Calu3 (cell line): Measurements from ENCODE around the gene SULT1A2. TPM values are rescaled to one million over a fixed set of nuclear protein-coding genes. Genes with fewer than 3 reads are reported as not detected.
"Not testable (repeated sequence)": the region's sequence is repeated elsewhere in the genome, so short reads cannot be mapped to it uniquely, and the experiment has no call there.

Experiments used
- BruUV-seq: library from RNA; stranded (reverse); fragments of 400-500 nt; replicated peaks from 2 replicates; lab custom pipeline; 2021; lab: Mats Ljungman, UMichigan
- CTCF ChIA-PET: fragments of 300-600 bp; sonication (Branson Sonifier 250); formaldehyde crosslinking; loops from one replicate; lab custom pipeline; 2022; ENCODE audit warnings: antibody characterized with exemption; lab: Charles Lee
- DNase-seq: peaks from one replicate; pipeline ENCODE4 v3.0.0; 2022
- H3K27ac Mint-ChIP-seq: one replicate; pipeline ENCODE4 v1.8.0; 2022; ENCODE audit warnings: mixed read lengths; ENCODE audit not compliant: unreplicated experiment
- H3K27me3 Mint-ChIP-seq: one replicate; pipeline ENCODE4 v1.8.0; 2022; ENCODE audit warnings: mixed read lengths; ENCODE audit not compliant: unreplicated experiment
- H3K36me3 Mint-ChIP-seq: one replicate; pipeline ENCODE4 v1.8.0; 2022; ENCODE audit warnings: mild to moderate bottlenecking, moderate library complexity, mixed read lengths; ENCODE audit not compliant: insufficient read depth, unreplicated experiment
- H3K4me1 Mint-ChIP-seq: one replicate; pipeline ENCODE4 v1.8.0; 2022; ENCODE audit warnings: mild to moderate bottlenecking, low read depth, mixed read lengths; ENCODE audit not compliant: unreplicated experiment
- H3K4me3 Mint-ChIP-seq: one replicate; pipeline ENCODE4 v1.8.0; 2022; ENCODE audit warnings: mild to moderate bottlenecking, low read depth, moderate library complexity, mixed read lengths; ENCODE audit not compliant: unreplicated experiment
- H3K9me3 Mint-ChIP-seq: one replicate; pipeline ENCODE4 v1.8.0; 2022; ENCODE audit warnings: low read depth, mixed read lengths; ENCODE audit not compliant: unreplicated experiment
- intact Hi-C: fragments of 100-400 bp; cut with micrococcal nuclease; formaldehyde crosslinking; loops from one replicate; pipeline ENCODE4 v1.10.0; 2022; ENCODE audit not compliant: unreplicated experiment
- total RNA-seq: library from RNA; stranded (reverse); gene quantifications from 2 replicates; pipeline ENCODE4 v1.2.3, GENCODE V29; 2022
- TF ChIP-seq, protein P1 (sequence below): fragments of 200-600 bp; IDR thresholded peaks from one replicate; pipeline ENCODE4 v1.8.0; 2022; ENCODE audit warnings: antibody characterized with exemption; ENCODE audit not compliant: unreplicated experiment

SULT1A2 gene
- total RNA-seq, 1 experiment from 2014 or later: 1.9 TPM

- no peak for DNase-seq
- Mint-ChIP-seq H3K27ac (peak overlapping the region; percentile 33), H3K36me3 (peaks cover 21% of the 10 kb centered on the region), H3K27me3 (no peaks in the 10 kb centered on the region), H3K4me3 (no peak overlapping the region), H3K9me3 (no peaks in the 10 kb centered on the region), H3K4me1 (peaks cover 2% of the 10 kb centered on the region)
- TF ChIP-seq, protein P1, sequence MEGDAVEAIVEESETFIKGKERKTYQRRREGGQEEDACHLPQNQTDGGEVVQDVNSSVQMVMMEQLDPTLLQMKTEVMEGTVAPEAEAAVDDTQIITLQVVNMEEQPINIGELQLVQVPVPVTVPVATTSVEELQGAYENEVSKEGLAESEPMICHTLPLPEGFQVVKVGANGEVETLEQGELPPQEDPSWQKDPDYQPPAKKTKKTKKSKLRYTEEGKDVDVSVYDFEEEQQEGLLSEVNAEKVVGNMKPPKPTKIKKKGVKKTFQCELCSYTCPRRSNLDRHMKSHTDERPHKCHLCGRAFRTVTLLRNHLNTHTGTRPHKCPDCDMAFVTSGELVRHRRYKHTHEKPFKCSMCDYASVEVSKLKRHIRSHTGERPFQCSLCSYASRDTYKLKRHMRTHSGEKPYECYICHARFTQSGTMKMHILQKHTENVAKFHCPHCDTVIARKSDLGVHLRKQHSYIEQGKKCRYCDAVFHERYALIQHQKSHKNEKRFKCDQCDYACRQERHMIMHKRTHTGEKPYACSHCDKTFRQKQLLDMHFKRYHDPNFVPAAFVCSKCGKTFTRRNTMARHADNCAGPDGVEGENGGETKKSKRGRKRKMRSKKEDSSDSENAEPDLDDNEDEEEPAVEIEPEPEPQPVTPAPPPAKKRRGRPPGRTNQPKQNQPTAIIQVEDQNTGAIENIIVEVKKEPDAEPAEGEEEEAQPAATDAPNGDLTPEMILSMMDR: no peak
- intact Hi-C loops: no loop called here
- no TSS peak for BruUV-seq
- CTCF ChIA-PET: no interaction called here
Measured at GRCh38 chr16:28616636-28617035, 19.8 kb upstream of the SULT1A2 start.

DNA sequence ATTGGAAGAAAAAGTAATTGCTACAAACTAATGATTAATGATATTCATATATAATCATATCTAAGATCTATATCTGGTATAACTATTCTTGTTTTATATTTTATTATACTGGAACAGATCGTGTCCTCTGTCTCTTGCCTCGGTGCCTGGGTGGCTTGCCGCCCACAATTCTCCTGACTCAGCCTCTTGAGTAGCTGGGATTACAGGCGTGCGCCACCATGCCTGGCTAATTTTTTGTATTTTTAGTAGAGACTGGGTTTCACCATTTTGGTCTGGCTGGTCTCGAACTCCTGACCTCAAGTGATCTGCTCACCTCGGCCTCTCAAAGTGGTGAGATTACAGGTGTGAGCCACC, 19.4 kb upstream of the SULT1A2 start:
- H3K4me1 Mint-ChIP-seq, H3K27me3 Mint-ChIP-seq, H3K4me3 Mint-ChIP-seq, BruUV-seq, intact Hi-C loops, DNase-seq, H3K9me3 Mint-ChIP-seq: not testable (repeated sequence)
- H3K27ac Mint-ChIP-seq: peak overlapping the region; percentile 33
- H3K36me3 Mint-ChIP-seq: peaks cover 20% of the 10 kb centered on the region
- CTCF ChIA-PET: interaction anchor here (0.6 kb wide), 1 partner anchor 58 kb away, joined by 4 read pairs; no protein-coding TSS in a partner anchor

- H3K9me3 Mint-ChIP-seq, H3K27me3 Mint-ChIP-seq, BruUV-seq, intact Hi-C loops, H3K27ac Mint-ChIP-seq, H3K4me1 Mint-ChIP-seq, H3K4me3 Mint-ChIP-seq: not testable (repeated sequence)
- CTCF ChIA-PET: interaction anchor here (0.6 kb wide), 1 partner anchor 58 kb away, joined by 4 read pairs; no protein-coding TSS in a partner anchor
- TF ChIP-seq, protein P1: peak; percentile 86
- peak; percentile 72 for DNase-seq
- peaks cover 14% of the 10 kb centered on the region for H3K36me3 Mint-ChIP-seq
Measured at GRCh38 chr16:28615486-28616223, 18.8 kb upstream of the SULT1A2 start.

GRCh38 chr16:28614561-28614960, 17.7 kb upstream of the SULT1A2 start:
- intact Hi-C loops, BruUV-seq, DNase-seq, H3K4me3 Mint-ChIP-seq, H3K4me1 Mint-ChIP-seq, CTCF ChIA-PET, H3K27ac Mint-ChIP-seq, H3K27me3 Mint-ChIP-seq, H3K9me3 Mint-ChIP-seq: not testable (repeated sequence)
- H3K36me3 Mint-ChIP-seq: peaks cover 13% of the 10 kb centered on the region

GRCh38 chr16:28613912-28614311, 17.1 kb upstream of the SULT1A2 start:
- peaks cover 13% of the 10 kb centered on the region for H3K36me3 Mint-ChIP-seq
- H3K4me3 Mint-ChIP-seq, DNase-seq, BruUV-seq, H3K27ac Mint-ChIP-seq, CTCF ChIA-PET, H3K27me3 Mint-ChIP-seq, H3K9me3 Mint-ChIP-seq, H3K4me1 Mint-ChIP-seq, intact Hi-C loops: not testable (repeated sequence)

GRCh38 chr16:28612359-28613280, 15.8 kb upstream of the SULT1A2 start:
- BruUV-seq, DNase-seq, H3K27me3 Mint-ChIP-seq, H3K4me1 Mint-ChIP-seq, H3K36me3 Mint-ChIP-seq, intact Hi-C loops, CTCF ChIA-PET, H3K9me3 Mint-ChIP-seq, H3K27ac Mint-ChIP-seq, H3K4me3 Mint-ChIP-seq: not testable (repeated sequence)
